ENCODE results near the gene DNAI1.
"Not testable (repeated sequence)": the region's sequence is repeated elsewhere in the genome, so short reads cannot be mapped to it uniquely, and the experiment has no call there.

DNAI1 gene

DNA sequence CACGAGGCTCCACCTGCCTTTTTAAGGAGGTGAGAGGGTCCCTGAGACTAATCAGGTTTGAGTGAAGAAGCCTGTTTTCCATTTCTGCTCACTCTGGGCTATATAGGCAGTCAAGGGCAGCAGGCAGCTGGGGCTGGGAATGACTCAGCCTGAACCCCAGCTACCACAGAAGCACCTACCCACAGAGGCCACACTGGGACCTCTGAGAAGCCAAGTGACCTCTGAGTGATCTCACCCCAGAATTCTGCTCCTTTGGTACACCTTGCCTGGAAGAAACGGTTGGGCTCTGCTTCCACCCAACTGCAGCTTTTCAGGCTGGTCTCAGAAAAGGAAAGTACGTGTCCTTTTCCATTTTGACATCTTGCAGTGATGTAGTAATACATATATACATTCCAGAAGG lies 7.1 kb upstream of the DNAI1 start:
- DNase-seq: peak; percentile 53

DNA sequence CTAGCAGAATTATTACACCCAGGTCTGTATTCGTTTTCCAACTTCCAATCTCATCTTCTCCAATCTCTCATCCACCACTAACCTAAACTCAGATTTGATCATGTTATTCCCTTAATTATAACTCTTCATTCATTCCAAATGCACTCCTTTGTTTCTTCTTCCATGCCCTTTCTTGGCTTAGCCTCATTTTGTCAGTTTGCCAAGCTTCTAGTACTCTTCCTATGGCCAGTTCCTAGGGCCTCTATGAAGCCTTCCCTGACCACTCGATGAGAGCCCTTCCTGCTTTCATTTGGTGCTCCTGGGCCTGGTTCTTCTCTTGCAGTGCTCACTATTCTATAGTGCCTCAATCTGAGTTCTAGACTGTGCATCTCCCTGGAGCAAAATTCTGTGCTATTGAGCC lies 6.0 kb upstream of the DNAI1 start:
- no peak for DNase-seq

DNA sequence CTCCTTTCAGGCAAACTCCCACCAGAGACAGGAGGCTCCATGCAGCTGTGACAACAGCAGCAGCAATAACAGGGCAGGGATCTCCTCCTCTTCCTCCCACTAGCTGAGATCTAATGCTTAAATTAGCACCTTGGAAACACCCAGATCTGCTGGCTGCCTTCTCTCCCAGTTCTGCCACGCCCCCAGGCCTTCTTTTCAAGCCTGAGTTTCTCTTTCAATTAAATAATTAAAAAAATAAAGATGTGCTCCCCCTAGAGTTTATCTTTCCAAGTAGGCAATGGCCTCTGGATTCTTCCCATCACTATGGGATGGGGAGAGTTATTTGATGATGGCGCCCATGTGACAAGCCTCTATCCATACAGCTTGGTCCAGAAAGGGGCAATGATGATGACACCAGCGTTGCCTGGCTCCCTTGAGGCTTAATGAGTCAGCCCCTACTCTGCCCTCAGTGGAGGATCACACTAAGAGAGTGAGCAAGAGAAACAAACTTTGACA lies 4.0 kb upstream of the DNAI1 start:
- DNase-seq: peak; percentile 53

DNA sequence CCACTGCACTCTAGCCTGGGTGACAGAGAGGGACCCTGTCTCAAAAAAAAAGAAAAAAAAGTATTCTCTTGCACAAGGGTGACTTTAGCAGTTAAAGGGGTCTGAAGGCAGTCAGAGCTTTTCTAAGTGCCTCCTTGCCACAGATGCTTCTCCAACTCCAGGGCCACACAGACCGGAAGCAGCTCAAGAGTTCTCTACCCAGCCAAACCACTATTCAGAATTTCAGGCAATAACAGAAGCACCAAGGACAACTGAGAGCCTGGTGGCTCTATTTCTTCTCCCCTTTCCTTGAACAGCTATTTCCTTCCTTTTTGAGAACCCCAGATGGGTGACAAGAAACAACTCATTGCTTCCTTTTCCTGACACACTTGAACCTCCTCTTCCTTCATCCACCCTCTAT lies 2.5 kb upstream of the DNAI1 start:
- DNase-seq: peak; percentile 40

DNA sequence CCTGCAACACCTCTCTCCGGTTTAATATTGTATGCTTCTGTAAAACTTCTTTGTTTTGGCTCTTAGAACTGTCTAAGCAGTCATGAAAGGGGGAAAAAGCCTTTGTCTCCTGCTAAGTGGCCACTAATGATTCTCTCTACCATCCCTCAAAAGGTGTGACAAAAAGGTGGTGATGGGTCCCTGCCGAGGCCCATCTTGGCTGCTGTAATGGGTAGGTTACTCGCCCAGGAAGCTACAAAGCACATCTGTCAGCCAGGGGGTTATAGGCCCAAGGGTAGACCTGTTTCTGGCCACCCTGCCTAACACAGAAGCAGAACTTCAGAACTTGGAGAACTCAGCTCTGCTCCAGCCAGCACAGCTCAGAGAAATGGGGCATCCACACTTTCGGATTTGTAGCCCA lies 1.9 kb upstream of the DNAI1 start:
- DNase-seq: no peak

DNA sequence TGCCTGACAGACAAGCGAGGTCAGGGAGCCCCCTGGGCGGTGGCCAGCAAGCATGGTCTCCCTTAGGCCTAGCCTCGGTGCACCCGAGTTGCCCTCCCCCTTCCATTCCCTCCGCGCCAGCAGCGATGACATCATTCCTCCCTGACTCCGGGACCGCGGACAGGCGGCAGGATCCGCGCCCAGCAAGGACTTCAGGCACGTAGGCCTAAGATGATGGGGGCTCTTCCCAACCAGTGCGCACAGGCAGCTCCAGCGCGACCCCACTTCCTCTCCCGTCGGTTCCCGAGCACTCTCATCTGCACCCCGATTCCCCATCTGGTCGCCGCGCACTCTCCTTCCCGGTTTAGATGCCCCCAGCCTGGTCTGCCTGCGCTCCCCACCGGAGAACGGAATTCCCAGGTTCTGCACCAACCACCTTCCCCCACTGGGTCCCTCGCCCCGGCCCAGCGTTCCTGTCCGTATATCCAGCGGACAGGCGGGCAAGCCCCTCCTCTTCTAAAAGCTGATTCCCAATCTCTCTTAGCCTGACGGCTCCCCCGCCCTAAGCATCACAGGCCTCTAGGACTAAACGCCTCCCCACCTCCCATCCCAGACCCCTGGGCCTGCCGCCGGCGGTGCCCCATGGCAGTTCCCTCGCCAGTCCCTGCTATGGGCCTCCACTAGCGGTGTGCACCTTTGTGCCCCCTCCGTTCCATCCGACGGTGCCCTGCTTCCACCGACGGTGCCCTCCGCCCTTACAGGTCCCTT lies 1.2 kb upstream of the DNAI1 start:
- no peak for DNase-seq

DNA sequence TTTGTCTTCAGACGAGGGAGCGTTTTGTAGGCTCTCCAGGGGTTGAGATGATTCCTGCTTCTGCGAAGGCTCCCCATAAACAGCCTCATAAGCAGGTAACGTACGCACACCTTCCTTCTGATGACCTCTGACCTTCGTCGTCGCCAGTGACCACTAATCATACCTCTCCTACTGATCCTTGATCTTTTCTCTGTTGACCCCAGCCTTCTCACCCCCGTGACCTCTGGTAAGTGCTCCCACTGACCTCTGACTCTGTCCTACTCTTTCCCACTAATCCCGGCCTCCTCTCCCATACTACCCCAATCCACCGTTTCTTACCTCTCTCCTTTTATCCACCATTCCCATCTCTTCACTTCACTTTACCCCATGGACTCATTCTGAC lies 345 bp downstream of the DNAI1 start:
- no peak for DNase-seq

DNA sequence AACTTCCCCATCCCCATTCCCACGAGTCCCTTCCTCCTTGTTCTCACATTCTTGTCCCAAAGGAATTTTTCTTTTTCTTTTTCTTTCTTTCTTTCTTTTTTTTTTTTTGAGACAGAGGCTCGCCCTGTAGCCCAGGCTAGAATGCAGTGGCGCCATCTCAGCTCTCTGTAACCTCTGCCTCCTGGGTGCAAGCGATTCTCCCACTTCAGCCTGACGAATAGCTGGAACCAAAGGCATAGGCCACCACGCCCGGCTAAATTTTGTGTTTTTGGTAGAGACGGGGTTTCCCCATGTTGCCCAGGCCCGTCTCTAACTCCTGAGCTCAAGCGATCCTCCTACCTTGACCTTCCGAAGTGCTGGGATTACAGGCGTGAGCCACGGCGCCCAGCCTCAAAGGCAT lies 751 bp downstream of the DNAI1 start:
- DNase-seq: no peak

DNA sequence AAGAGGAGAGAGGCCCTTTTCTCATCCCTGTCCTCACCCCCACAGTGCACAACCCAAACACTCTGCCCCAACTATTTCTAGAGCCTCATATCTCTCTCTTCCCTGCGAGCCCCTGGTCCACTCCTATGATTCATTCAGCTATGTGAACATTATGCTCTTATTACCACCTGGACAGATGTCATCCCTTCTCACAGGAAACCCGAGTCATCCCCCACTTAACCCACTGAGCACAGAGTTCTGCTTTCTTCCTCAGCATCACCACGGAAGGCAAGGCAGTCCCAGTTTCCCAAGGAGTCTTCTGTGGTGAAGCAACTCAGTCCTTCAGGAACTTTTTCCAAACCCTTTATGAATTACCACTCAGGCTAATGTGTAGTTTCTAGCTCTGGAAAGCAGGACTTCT lies 1.3 kb downstream of the DNAI1 start:
- no peak for DNase-seq

DNA sequence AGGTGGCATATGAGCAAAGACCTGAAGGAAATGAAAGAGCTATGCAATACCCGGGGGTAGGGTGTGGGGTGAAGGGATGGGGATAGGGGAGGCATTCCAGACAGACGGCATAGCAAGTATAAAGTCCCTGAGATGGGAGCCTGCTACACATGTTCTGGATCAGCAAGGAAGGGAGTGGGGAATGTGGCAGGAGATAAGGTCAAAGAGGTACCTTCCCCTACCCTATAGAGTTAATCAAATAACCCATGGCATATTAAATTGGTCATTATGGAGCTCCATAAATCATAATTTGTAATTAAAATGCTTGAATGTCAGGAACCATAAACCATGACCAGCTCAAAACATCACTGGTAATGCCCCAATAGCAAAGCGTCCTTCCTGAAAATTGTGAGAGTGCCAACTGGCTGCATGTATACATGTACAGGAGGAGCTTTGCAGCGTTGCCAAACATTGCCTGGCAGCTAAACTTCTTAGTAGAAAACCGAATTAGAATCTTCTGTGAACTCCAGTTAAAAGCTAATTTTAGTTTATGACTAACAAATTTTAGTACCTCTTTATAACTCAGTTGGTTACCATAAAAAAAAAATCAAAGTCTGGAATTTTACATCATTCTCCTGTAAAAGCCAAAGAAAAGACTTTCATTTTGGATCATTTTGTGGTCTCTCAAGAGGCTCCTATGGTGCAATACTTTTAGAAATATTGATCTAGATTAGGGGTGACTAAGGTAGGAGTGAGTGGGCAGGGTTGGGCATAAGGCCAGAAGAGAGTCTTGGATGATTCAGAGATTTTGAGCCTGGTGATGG lies 4.7 kb downstream of the DNAI1 start:
- DNase-seq: peak; percentile 38

DNA sequence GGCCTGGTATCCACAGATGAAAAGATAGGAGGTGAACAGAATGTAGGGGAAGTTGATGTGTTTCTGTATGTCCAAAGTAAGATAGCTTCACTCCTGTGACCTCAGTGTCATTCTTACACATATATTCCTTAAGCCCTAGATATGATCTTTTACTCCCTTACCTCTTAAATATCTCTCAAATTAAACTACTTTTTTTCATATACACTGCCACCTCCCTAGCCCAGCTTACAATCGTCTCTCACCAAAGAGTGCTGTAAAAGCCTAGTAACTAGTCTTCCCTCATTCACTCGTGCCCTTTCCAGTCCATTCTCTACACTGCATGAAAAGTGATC lies 5.3 kb downstream of the DNAI1 start:
- no peak for DNase-seq

DNA sequence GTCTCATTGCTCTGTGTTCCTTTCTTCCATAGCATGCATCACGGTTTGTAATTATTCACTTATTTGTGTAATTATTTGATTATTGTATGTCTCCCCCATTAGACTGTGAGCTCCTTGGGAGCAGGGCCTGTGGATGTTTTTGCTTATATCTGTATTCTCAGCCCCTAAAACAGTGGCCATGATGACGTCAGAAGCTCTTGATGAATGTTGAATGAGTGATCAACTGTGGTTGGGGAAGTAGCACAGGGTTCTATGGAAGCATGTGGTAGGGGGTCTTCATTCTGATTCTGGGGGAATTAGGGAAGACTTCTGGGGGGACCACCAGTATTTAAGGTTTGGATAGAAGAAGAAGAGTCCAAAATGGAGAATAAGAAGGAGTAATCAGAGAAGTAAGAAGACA lies 6.0 kb downstream of the DNAI1 start:
- no peak for DNase-seq

DNA sequence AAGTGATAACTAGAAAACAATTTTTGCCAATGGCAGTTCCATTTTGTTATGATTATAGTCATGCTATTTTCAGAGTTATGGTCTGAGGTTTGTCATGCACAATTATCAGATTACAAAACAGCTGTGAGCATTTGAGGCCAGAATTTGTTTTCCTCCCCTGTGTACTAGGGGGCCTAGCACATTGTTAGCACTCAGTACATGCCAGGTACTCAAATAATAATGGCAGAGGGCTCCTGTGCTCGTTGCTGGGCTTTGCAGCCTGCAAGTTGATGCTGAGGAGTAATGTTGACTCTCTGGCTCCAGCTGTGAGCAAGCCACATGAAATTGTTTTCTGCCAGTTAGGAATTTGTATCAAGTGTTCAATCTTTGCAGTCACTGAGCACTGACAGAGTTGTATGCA lies 6.9 kb downstream of the DNAI1 start:
- DNase-seq: no peak

DNA sequence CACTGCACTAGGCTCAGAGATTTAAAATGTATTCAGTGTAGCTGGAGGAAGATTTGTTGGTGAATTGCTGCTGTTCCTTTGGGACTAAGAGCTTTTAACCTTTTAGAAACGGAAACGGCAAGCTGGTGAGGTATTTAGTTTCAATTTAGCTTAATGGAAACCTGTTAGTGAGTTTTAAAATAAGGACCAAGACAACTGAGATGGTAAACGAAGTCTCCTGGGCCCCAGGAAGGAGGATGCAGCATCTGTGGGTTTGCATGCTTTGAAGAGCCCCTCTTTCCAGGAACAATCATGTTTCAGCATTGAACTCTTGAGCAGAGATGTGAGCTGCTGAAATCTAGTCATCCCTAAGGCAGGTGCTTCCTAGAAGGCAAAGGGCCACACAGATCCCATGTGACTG lies 16.5 kb downstream of the DNAI1 start:
- DNase-seq: no peak

DNA sequence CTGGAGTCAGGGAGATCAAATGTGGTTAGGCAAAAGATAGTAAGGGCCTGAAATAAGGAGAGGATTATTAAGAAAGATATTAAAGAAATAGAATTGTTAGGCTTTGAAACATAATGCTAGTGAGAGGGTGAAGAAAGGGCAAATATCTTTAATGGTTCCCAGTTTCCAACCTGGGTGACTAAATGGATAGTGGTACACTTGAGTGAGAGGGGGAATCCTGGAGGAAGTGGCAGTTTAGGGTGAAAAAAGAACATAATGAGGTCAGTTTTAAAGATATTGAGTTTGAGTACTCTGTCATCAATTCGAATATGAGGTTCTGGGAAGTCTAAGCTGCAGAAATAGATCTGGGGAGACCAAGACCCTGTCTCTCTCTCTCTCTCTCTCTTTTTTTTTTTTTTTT lies 18.9 kb downstream of the DNAI1 start:
- no peak for DNase-seq

DNA sequence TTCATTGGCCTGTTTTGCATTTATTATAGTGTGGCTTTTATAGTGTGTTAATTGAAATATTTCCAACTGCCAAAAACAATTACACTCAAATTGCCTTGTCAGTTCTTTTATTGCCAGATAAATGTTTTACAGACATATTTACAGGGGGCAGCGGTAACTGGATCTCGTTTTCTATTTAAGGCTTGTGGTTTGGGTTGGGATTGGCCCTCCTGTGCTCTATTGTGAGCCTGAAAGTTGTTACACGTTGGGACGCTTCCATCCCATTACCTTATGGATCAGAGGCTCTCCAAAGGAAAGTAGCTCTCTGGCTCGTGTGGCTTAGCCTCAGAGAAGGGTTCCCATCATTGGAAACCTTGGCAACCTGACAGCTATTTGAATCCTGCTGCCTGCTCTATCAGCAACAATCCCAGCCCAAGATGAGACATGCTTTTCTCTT lies 20.8 kb downstream of the DNAI1 start:
- no peak for DNase-seq

DNA sequence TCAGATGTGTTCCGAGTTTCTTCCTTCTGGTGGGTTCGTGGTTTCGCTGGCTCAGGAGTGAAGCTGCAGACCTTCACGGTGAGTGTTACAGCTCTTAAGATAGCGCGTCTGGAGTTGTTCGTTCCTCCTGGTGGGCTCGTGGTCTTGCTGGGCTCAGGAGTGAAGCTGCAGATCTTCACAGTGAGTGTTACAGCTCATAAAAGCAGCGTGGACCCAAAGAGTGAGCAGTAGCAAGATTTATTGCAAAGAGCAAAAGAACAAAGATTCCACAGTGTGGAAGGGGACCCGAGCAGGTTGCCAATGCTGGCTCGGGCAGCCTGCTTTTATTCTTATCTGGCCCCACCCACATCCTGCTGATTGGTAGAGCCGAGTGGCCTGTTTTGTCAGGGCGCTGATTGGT lies 23.0 kb downstream of the DNAI1 start:
- not testable (repeated sequence) for DNase-seq

DNA sequence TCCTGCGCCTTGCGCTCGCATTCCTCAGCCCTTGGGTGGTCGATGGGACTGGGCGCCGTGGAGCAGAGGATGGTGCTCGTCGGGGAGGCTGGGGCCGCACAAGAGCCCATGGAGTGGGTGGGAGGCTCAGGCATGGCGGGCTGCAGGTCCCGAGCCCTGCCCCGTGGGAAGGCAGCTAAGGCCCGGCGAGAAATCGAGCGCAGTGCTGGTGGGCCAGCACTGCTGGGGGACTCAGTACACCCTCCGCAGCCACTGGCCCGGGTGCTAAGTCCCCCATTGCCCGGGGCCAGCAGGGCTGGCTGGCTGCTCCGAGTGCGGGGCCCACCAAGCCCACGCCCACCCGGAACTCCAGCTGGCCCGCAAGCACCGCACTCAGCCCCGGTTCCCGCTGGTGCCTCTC lies 24.1 kb downstream of the DNAI1 start:
- DNase-seq: not testable (repeated sequence)

DNA sequence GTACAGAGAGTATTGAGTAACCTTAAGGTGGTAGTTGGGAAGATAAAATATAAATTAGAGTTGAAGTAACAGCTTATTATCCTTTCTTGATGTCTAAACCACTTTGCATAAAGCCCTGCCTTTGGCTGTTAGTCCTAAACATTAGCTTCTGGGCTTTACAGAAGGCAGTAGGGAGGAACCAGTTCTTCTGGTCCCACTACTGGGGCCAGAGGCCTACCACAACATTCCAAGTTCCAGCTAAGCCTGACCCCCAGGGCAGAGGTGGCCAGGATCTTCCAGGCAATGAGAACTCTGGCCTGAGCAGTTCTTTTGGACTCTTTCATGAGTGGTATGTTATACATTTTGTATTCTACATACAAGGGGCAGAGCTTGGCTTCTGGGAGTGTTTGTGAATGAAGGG lies 26.1 kb downstream of the DNAI1 start:
- DNase-seq: no peak

DNA sequence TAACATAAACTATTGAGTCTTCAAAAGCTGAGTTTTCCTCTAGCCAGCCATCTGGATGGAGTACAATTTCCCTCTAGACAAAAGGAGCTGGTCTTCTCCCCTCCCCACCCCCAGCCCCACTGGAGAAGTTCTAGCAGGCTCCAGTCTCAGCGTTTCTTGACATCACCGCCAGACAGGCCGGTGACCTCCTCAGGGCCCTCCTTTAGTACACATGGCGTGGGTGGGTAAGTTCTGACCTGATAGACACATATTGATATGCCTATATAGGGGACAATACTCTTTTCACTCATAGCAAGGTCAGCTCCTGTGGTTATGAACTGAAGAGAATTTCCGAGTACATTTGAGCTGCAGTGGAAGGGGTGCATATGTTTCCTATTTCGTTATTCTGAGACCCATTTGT lies 27.2 kb downstream of the DNAI1 start:
- DNase-seq: no peak

DNA sequence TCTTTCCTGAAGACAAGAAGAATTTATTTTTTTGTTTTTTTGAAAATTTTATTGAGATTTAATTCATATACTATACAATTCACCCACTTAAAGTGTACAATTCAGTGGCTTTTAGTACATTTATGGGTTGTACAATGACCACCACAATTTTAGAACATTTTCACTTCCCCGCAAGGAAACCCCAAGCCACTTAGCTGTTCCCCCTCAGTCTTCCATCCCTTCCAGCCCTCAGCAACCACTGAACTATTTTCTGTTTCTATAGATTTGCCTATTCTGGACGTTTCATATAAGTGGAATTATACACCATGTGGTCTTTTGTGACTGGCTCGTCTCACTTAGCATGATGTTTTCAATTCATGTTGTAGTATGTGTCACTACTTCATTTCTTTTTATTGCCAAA lies 28.0 kb downstream of the DNAI1 start:
- DNase-seq: peak; percentile 79

DNA sequence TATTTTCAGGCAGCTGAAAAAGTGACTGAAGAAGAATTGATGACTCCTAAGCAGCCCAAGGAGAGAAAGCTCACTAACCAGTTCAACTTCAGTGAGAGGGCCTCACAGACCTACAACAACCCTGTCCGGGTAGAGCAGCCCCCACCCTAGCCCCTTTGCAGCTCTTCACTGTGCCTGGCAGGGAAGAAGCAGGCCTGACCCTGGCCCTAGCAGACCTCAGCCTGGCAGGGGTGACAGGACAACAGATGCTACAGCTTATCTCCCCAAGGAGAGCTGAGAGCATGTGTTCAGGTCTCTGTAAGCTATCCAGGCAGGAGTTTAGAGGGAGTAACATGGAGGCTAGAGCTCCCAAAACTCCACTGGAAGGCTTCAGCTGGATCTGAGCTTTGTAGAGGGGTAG lies 31.8 kb downstream of the DNAI1 start:
- DNase-seq: no peak

DNA sequence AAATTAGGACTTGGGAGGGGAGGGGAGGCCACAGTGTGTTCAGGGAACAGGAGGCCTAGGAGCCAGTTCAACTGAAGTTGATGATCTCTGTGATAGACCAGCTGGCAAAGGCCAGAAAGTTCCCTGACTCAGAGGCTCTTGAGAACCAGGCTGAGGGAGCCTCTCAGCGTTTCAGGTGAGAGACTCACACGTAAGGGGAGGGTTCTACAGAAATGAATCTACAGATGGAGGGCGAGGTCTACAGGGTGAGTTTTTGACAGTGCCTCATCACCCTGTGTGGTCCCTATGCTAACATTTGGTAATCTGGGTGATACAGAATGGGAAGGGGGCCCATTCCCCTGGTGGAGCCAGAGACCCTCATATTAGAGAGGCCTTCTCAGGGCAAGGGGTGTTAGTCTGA lies 32.2 kb downstream of the DNAI1 start:
- DNase-seq: no peak

DNA sequence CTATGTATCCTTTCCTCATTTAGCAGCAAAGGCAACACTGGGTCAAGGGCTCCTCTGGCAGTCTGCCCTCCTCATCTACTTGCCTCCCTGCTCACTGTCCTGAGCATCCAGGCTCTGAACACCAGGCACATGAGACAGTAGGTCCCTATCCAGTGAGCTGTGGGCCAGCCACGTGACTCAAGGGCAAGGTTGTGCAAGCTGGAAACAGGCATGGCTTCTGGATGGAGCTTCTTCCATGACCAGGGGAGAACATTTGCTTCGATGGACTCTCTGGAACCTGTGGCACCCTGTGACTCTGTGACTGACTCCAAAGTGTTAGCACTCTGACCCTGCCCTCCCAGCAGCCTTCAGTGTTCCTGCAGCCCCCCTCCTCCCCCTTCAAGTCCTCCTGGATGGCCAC lies 33.0 kb downstream of the DNAI1 start:
- no peak for DNase-seq

DNA sequence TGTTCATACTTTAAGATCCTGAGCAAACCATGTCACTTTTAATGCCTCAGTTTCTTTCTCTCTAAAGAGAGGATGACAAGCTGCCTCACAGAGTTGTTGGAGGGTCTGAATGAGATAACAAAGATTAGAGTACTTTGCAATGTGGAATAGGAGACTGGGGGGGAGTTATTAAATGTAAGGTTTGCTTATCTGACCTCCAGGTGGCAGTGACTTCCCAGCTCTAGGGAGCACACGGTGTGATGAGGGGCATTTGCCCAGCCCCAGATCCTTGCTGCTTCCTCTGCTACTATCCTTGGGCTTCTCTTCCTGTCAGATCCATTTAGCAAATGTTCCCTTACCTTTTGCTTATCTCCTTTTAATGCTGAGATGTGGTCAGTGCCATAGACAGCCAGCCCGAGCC lies 33.4 kb downstream of the DNAI1 start:
- no peak for DNase-seq
